Stimulated activated naive CD4-positive, alpha-beta T cell treated with Interleukin-2 at 50 U/mL for 16 hours (primary cell): ENCODE measurements around the gene MRPL33.
A peak's percentile ranks its signal among the peaks of the same experiment; 100 is the strongest.

Experiments
- DNase-seq: peaks from one replicate; lab custom pipeline; 2025; lab: John Stamatoyannopoulos, UW

The MRPL33 gene

GRCh38 chr2:27771548-27772335 is at the start of gene MRPL33:
Gene MRPL33 (plus strand): TSS chr2:27771719. CDS start chr2:27771778, 59 bp downstream.
- peak; percentile 89 for DNase-seq

DNA sequence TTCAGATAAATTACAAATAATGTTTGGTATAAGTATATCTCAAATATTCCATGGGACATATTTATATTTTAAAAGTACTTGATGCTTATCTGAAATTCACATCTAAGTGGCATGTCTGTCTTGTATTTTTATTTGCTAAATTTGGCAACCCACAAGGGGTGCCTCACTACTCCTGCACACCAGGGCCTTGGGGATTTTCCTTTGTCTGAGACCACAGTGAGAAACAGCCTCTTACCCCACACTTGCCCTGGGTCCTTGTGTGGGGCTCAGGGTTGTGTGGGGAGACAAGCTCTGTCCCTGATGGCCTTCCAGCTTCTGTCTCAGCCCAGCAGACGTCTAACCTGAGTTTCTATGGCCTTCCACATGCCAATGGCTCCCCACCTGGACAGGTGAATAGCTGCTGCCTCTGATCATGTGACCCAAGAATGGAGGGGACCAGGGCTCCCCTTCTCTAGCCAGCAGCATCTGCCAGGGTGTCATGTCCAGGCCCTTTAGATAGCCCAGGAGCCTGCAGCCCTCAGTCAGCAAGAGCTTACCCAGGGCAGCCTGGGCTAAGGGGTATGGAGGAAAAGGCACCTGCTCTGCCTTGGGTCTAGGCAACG is 49.5 kb upstream of the MRPL33 start:
- no peak for DNase-seq

DNA sequence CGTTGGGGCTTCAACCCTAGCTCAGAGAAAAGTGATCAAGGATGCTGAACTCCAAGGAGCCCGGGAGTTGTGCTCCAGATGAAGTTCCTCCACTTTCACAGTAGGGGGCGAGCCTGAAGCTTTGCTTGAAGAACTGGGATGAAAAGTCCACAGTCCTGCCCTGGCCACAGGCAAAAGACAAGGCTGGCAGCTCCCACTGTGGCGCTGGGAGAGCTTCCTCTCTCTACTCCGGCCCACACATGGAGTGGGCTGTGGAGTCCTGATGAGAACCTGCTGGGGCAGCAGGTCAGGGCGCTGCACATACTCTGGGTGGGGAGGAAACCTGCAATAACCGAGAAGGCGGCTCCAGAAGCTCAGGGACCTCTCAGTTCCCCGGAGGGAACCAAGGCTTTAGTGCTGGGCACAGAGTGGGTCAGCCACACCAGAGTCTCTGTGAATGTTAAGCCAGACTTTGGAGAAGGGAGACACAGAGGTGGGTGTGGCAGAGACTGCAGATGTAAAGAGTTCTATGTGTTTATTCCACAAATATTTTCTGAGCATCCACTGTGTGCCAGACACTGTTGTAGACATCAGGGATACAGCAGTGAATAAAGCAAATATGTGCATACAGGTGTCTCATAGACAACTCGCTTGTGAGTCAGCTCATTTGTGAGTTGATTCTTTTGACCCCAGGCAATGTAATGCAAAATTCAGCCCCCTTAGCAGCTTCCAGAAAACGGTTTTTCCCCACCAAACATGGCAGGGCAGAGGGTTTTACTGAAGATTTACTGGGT is 48.0 kb upstream of the MRPL33 start:
- peak; percentile 1 for DNase-seq

- DNase-seq: no peak
Observed at GRCh38 chr2:27724191-27724590, 47.3 kb upstream of the MRPL33 start.

- DNase-seq: no peak
Observed at GRCh38 chr2:27724905-27725701, 46.4 kb upstream of the MRPL33 start.

GRCh38 chr2:27727257-27727656 is 44.3 kb upstream of the MRPL33 start:
- DNase-seq: no peak

- no peak for DNase-seq
Observed at GRCh38 chr2:27728081-27728858, 43.2 kb upstream of the MRPL33 start.

DNA sequence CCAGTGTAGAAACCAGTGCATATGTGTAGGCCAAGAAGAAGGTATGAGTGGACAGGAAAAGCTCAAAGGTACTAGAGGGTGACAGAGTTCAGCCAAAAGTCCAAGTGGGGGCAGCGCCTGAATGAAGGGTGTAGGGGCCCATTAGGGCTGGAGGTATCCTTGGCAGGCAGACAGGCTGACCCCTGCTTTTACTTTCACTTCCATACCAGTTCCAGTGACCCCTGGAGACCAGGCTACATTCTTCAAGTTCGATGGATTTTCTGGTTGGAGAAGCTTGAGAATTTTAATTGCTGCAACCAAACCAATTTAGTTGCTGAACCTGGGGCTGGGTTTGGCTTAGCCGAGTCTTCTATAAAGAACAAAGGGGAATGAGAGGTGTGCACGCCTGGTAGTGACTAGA is 42.3 kb upstream of the MRPL33 start:
- no peak for DNase-seq

GRCh38 chr2:27729614-27730013 is 41.9 kb upstream of the MRPL33 start:
- no peak for DNase-seq

- no peak for DNase-seq
Observed at GRCh38 chr2:27730261-27730662, 41.3 kb upstream of the MRPL33 start.

GRCh38 chr2:27730980-27731691 is 40.4 kb upstream of the MRPL33 start:
- DNase-seq: no peak

DNA sequence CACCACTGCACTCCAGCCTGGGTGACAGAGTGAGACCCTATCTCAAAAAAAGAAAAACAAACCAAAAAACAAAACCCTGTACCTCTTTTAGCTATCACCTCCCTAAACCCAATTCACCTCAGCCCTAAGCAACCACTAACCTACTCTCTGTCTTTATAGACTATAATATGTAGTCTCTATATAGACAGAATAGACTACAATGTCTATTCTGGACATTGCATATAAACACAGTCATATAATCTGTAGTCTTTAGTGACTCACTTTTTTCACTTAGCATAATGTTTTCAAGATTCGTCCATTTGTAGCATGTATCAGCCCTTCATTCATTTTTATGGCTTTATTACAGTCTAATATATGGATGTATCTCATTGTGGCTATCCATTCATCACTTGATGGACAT is 37.2 kb upstream of the MRPL33 start:
- no peak for DNase-seq

- DNase-seq: peak; percentile 45
Observed at GRCh38 chr2:27735263-27735904, 36.1 kb upstream of the MRPL33 start.

DNA sequence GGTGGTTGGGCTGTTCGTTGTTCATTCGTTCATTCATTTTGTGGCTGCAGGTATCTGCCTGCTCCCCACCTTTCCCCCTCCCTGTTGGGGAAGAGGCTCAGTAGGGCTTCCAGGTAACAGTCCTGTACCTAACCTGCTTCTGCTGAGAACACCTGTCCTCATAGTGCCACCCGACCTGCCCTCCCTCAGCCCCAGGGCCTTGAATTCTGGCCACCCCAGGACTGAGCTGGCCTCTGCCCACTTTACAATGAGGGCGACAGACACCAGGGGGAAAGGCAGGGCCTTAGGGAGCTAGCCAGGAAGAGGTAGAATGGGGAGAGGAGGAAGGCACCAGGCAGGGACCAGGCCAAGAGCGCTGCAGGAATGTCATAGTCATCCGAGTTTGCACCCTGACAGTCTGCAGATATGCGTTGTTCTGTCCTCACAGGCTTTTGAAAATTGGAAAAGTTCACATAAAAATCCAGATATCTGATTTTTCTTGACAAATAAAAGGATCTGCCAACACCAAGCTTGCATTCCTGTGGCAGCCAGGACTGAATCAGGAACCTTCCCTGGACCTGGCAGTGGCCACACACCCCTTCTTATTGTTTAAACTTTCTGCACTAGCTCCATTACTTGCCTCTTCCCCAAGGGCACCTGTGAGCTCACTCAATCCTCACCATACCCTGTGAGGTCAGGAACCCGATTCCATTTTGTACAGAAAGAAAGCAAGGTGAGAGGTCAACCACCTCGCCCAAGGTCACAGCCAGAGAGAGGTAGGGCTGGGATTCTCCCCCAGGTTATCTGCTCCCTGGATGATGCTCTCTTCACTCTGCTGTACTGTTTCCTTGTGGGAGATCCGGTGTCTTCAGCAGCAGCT is 35.3 kb upstream of the MRPL33 start:
- DNase-seq: no peak

GRCh38 chr2:27736890-27737204 is 34.7 kb upstream of the MRPL33 start:
- no peak for DNase-seq

DNA sequence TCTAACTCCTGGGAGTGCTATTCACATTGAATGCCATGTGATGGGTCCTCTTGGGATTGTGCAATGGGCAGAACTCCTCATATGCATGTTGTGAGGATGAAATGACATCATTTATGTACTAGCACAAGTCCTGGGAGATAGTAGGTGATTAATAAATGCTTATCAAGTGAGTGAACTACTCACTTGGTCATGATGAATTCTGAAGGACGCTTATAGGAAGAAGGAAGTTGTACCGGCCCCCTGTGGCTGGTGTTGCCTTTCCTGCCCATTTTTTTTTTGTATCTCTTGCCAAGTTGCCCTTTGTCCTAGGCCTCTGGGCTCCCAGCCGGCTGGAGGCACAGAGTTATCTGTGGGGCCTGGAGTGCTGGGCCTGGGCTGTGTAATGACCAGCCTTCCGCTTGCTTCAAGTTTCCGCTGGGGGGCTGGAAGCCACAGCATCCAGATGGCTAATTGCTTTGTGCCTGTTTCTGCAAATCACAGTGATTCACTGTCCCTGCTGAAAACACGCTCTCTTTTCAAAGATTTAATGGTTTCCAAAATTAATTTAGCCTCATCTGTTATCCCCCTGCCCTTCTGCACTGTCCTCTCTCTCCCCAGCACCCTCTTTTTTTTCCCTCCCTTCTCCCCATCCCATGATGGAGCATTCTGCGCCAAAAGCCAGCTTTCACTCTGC is 33.7 kb upstream of the MRPL33 start:
- no peak for DNase-seq

DNA sequence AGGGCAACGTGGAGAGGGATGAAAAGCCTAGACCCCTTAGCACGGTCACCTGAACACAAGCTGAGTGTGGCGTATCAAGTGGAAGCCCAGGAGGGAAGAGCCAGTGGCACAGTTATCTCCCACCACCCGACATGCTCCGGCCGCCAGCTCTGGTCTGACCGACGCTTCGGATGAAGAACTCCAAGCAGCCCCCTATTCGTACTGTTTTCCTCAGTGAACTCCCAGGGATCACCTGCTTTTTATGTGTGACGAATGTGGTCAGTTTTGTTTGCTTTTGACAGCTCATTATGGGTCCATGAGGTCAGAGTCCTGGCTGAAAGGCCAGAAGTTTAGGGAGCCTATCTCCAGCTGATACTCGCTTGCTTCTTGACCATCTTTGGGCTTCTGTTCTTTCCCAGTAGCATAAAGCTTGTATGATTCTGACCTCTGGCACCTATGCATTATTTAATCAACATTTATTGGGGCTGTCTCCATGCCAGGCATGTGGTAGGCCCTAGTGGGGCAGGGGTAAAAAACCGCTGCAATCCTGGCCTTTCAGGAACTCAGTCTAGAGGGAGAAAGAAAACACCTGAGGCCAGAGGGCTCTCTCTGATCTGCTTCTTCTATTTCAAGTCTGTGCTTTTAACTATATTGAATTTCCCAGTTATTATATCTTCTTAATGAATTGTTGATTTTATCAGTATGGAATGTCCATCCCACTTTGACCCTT is 33.0 kb upstream of the MRPL33 start:
- no peak for DNase-seq

- no peak for DNase-seq
Observed at GRCh38 chr2:27739058-27739373, 32.5 kb upstream of the MRPL33 start.
